OCI-LY1 (cell line): ENCODE results near the gene KCTD8.

ENCODE experiments used
- H2AFZ ChIP-seq: fragments of 200-600 bp; sonication (generic), shearing (Covaris generic); 2 replicates; pipeline ENCODE4 v1.6.0; 2014; ENCODE audit warnings: antibody characterized with exemption, mild to moderate bottlenecking, low read length
- H3F3A ChIP-seq: fragments of 200-600 bp; sonication (generic), shearing (Covaris generic); 2 replicates; pipeline ENCODE4 v1.6.0; 2014; ENCODE audit warnings: mild to moderate bottlenecking, antibody characterized with exemption, low read length, moderate library complexity; ENCODE audit not compliant: insufficient read depth
- H3K27ac ChIP-seq: fragments of 200-600 bp; sonication (generic); 2 replicates; pipeline ENCODE4 v1.5.1; 2014; ENCODE audit warnings: low read length, mixed run types, mild to moderate bottlenecking, low read depth; ENCODE audit not compliant: poor library complexity, severe bottlenecking
- H3K27me3 ChIP-seq: fragments of 200-600 bp; sonication (generic); 2 replicates; pipeline ENCODE4 v1.6.0; 2014; ENCODE audit warnings: antibody characterized with exemption, mild to moderate bottlenecking, low read length, moderate library complexity; ENCODE audit not compliant: insufficient read depth
- H3K36me3 ChIP-seq: fragments of 200-600 bp; sonication (generic); 2 replicates; pipeline ENCODE4 v1.6.1; 2014; ENCODE audit warnings: mild to moderate bottlenecking, antibody characterized with exemption, low read length, moderate library complexity, mixed read lengths; ENCODE audit not compliant: insufficient read depth
- H3K4me1 ChIP-seq: fragments of 200-600 bp; sonication (generic); 2 replicates; pipeline ENCODE4 v1.5.1; 2014; ENCODE audit warnings: mild to moderate bottlenecking, low read length, moderate library complexity; ENCODE audit not compliant: insufficient read depth, severe bottlenecking
- H3K4me2 ChIP-seq: fragments of 200-600 bp; sonication (generic), shearing (Covaris generic); 2 replicates; pipeline ENCODE4 v1.6.1; 2014; ENCODE audit warnings: low read length
- H3K4me3 ChIP-seq: fragments of 200-600 bp; sonication (generic); 2 replicates; pipeline ENCODE4 v1.5.1; 2014; ENCODE audit warnings: low read length, low read depth, mild to moderate bottlenecking, mixed read lengths; ENCODE audit not compliant: poor library complexity, severe bottlenecking
- H3K79me2 ChIP-seq: fragments of 200-600 bp; shearing (Covaris generic); 2 replicates; pipeline ENCODE4 v1.6.1; 2016; ENCODE audit warnings: mixed run types, low read length, mixed read lengths; ENCODE audit not compliant: insufficient read depth
- H3K9ac ChIP-seq: fragments of 200-600 bp; sonication (generic), shearing (Covaris generic); 2 replicates; pipeline ENCODE4 v1.6.1; 2014; ENCODE audit warnings: mild to moderate bottlenecking, low read length, mixed read lengths
- H3K9me2 ChIP-seq: fragments of 200-600 bp; sonication (generic), shearing (Covaris generic); 2 replicates; pipeline ENCODE4 v1.6.1; 2014; ENCODE audit warnings: low read depth, mild to moderate bottlenecking, low read length, mixed read lengths
- H3K9me3 ChIP-seq: fragments of 200-600 bp; shearing (Covaris generic); 2 replicates; pipeline ENCODE4 v1.6.1; 2014; ENCODE audit warnings: low read length, mixed read lengths
- H4K20me1 ChIP-seq: fragments of 200-600 bp; sonication (generic), shearing (Covaris generic); 2 replicates; pipeline ENCODE4 v1.6.0; 2016; ENCODE audit warnings: mild to moderate bottlenecking, low read length; ENCODE audit not compliant: insufficient read depth
- EZH2 ChIP-seq: fragments of 200-600 bp; sonication (generic), shearing (Covaris generic); IDR thresholded peaks from 2 replicates; pipeline ENCODE4 v1.8.0; 2017; ENCODE audit warnings: borderline replicate concordance, mixed run types, mild to moderate bottlenecking, antibody characterized with exemption, low read length, moderate library complexity, mixed read lengths
- TF ChIP-seq, protein P1 (sequence below): fragments of 200-600 bp; sonication (generic), shearing (Covaris generic); IDR thresholded peaks from 2 replicates; pipeline ENCODE4 v1.5.1; 2017; ENCODE audit warnings: mild to moderate bottlenecking, antibody characterized with exemption, low read length, moderate library complexity, mixed read lengths

KCTD8 gene

DNA sequence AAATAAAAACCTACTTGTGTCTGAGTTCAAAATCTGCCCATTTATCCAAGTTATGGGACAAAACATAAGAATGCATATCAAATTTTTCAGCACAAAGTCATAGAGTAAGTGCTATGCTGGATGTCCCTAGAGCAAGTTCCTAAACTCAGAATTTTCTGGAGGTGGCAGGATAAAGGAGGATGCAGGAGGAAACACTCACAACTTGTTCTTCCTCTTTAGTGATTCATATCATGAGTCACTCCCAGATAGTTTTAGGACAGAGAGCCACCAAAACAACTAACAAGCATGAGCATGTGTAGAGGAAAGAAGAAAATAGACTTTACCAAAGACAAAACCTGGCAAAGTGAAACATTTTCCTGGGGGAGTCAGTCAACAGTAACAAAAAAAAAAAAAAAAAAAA lies 302.7 kb downstream of the KCTD8 start:
- Histone ChIP-seq H2AFZ (no peak overlapping the region), H3F3A (no peaks in the 10 kb centered on the region), H3K36me3 (no peaks in the 10 kb centered on the region), H3K9ac (no peak overlapping the region), H3K27me3 (no peaks in the 10 kb centered on the region), H3K9me3 (no peaks in the 10 kb centered on the region), H3K4me1 (no peaks in the 10 kb centered on the region), H3K27ac (no peak overlapping the region), H3K79me2 (no peaks in the 10 kb centered on the region), H4K20me1 (no peaks in the 10 kb centered on the region), H3K9me2 (no peaks in the 10 kb centered on the region), H3K4me2 (no peak overlapping the region), H3K4me3 (no peak overlapping the region)
- TF ChIP-seq, protein P1, sequence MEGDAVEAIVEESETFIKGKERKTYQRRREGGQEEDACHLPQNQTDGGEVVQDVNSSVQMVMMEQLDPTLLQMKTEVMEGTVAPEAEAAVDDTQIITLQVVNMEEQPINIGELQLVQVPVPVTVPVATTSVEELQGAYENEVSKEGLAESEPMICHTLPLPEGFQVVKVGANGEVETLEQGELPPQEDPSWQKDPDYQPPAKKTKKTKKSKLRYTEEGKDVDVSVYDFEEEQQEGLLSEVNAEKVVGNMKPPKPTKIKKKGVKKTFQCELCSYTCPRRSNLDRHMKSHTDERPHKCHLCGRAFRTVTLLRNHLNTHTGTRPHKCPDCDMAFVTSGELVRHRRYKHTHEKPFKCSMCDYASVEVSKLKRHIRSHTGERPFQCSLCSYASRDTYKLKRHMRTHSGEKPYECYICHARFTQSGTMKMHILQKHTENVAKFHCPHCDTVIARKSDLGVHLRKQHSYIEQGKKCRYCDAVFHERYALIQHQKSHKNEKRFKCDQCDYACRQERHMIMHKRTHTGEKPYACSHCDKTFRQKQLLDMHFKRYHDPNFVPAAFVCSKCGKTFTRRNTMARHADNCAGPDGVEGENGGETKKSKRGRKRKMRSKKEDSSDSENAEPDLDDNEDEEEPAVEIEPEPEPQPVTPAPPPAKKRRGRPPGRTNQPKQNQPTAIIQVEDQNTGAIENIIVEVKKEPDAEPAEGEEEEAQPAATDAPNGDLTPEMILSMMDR, result no peak
- no peak for TF ChIP-seq EZH2

GRCh38 chr4:44132526-44132925 lies 316.1 kb downstream of the KCTD8 start:
- Histone ChIP-seq H3K9me2 (no peaks in the 10 kb centered on the region), H3K27me3 (no peaks in the 10 kb centered on the region), H3K9ac (no peak overlapping the region), H3F3A (no peaks in the 10 kb centered on the region), H2AFZ (no peak overlapping the region), H3K79me2 (no peaks in the 10 kb centered on the region), H3K4me1 (no peaks in the 10 kb centered on the region), H4K20me1 (no peaks in the 10 kb centered on the region), H3K27ac (no peak overlapping the region), H3K9me3 (no peaks in the 10 kb centered on the region), H3K4me2 (no peak overlapping the region), H3K4me3 (no peak overlapping the region), H3K36me3 (no peaks in the 10 kb centered on the region)
- TF ChIP-seq EZH2, result no peak
- TF ChIP-seq, protein P1, result no peak
